Panc1 (cell line): ENCODE data around the gene BACH2.

Source experiments
- CTCF ChIP-seq: fragments of 450-650 bp; IDR thresholded peaks from 2 replicates; pipeline ENCODE4 v1.5.1; 2017; ENCODE audit warnings: mild to moderate bottlenecking
- POLR2AphosphoS5 ChIP-seq: IDR thresholded peaks from 2 replicates; pipeline ENCODE4 v1.6.1; 2012; ENCODE audit warnings: mild to moderate bottlenecking, low read depth, low read length, moderate library complexity
- REST ChIP-seq, 2 experiments: IDR thresholded peaks; 2 replicates each; pipeline ENCODE4 v1.6.1; 2011 to 2012; ENCODE audit warnings: low read depth in 2 of 2, control low read depth in 1 of 2, low read length in 1 of 2, mild to moderate bottlenecking in 1 of 2, moderate library complexity in 1 of 2; ENCODE audit not compliant: insufficient read depth in 1 of 2
- TCF7L2 ChIP-seq: IDR thresholded peaks from 2 replicates; pipeline ENCODE4 v1.6.1; 2011; ENCODE audit warnings: mild to moderate bottlenecking, low read depth, low read length, inconsistent platforms

- TF ChIP-seq REST (IDR thresholded peaks at IDR 0.05; ENCODE audit: insufficient read depth in 1 of 2, low read depth in 2 of 2, low read length in 1 of 2) (no peak), CTCF (no peak), POLR2AphosphoS5 (no peak), TCF7L2 (no peak)
These were observed 137.7 kb downstream of the BACH2 start for GRCh38 chr6:90158936-90159335.
